NCI-H524 (cell line): ENCODE measurements around the gene BGN.

Experiments used
- DNase-seq, 2 experiments: peaks; one replicate each; lab custom pipeline; 2025; lab: John Stamatoyannopoulos, UW

Gene BGN

DNA sequence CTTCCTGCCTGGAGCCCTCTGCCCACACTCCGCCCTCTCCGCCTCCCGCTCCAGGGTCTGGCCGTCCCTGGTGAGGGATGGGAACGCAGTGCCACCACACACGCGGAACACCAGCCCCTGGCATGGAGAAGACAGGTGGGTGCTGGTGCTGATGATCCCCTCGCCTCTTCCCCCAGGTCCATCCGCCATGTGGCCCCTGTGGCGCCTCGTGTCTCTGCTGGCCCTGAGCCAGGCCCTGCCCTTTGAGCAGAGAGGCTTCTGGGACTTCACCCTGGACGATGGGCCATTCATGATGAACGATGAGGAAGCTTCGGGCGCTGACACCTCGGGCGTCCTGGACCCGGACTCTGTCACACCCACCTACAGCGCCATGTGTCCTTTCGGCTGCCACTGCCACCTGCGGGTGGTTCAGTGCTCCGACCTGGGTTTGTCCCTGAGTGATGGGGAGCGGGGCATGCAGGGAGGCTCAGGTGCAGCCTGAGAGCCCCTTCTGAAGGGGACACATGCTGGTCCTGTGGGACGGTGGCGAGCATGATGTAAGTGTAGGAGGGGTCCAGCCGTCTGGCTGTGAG, 9.8 kb downstream of the BGN start:
- DNase-seq, result no peak

DNA sequence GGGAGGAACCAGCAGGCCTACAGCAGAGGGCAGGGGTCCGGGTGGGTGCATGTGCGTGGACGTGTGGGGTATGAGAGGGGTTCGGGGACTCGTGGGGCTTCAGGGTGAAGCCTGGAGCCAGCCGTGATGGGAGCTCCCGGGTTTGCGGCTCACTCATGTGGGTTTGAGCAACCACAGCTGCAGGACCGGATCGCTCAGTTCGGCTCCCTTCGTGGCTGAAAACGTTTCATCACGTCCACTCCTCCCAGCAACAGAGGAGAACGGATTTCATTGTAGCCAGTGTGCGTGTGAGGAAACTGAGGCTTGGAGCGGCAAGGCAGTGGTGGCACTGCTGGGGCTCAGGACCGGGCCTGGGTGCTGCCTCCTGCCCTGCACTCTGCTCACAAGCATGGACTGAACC, 10.6 kb downstream of the BGN start:
- DNase-seq, result no peak

DNA sequence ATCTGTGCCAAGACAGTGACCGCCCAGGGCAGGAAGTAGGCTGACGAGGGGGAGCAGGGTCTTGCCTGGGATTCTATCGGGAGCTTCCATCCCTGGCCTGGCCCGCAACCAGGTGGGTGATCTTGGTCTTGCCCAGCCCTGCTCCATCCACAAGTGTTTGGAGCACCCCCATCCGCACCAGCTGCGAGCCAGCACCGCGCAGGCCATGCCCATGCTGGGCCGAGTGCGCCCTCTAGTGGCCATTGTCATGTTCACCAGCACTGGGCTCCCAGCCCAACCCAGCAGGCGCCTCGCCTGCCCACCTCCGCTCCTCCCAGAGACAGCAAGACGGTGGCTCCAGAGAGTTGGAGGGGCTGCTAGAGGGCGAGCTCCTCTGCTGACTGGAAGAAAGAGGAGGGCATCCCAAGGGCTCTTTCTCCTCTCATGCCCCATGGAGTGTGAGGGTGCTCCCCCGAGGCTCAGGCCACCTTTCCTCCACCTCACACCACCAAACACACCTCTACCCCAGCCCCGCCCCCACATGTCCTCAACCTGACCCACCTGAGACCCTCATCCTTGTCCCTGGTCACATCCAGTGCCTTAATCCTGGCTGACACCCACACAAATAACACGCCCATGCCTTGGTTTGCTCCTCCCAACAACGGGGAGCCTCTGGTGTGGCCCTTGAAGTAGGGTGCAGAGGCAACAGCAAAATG, 12.9 kb downstream of the BGN start:
- peak; percentile 65 to 85 for DNase-seq

- DNase-seq, result no peak
These were observed 14.8 kb downstream of the BGN start for GRCh38 chrX:153509592-153509991.

GRCh38 chrX:153510383-153510782, 15.6 kb downstream of the BGN start:
- no peak for DNase-seq

GRCh38 chrX:153511784-153512500, 17.2 kb downstream of the BGN start:
- DNase-seq, result peak in 1 of 2 experiments; percentile 61

DNA sequence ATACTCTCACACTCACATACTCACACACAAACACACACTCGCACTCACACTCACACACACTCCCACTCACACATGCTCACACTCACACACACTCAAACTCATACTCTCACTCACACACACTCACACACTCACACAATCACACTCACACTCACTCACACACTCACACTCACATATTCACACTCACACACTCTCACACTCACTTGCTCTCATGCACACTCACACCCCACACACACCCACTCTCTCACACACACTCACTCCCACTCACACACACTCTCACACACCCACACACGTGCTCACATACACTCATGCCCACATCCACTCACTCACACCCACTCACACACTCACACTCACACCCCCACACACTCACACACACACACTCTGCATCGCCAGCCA, 17.7 kb downstream of the BGN start:
- no peak for DNase-seq

- DNase-seq, result no peak
These were observed 18.5 kb downstream of the BGN start for GRCh38 chrX:153513265-153513664.

- DNase-seq, result no peak
These were observed 19.5 kb downstream of the BGN start for GRCh38 chrX:153514259-153514658.

- DNase-seq, result no peak
These were observed 20.7 kb downstream of the BGN start for GRCh38 chrX:153515435-153515834.

DNA sequence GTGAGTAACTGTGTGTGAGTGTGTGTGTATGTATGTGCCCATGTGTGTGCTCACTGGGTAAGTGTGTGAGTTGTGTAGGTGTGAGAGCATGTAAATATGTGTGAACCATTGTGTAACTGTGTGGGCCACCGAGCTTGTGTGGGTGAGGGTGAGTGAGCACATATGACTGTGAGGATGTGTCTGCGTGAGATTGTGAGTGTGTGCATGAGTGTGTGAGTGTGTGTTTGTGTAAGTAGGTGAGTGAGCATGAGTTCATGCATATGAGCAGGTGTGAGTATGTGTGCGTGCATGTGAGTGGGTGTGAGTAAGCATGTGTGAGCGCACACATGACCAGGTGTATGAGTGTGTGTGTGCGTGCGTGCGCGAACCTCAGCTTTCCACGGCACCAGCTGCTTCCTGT, 21.3 kb downstream of the BGN start:
- DNase-seq, result peak in 1 of 2 experiments; percentile 31

- peak in 1 of 2 experiments; percentile 44 for DNase-seq
These were observed 22.6 kb downstream of the BGN start, which contains the start of gene ATP2B3 for GRCh38 chrX:153517423-153517822. Gene ATP2B3, plus strand, starts transcription at chrX:153517642. Its CDS starts 18,606 bp downstream, at chrX:153536248.

- DNase-seq, result no peak
These were observed 23.4 kb downstream of the BGN start for GRCh38 chrX:153517946-153518834.

- DNase-seq, result peak in 1 of 2 experiments; percentile 74
These were observed 24.9 kb downstream of the BGN start for GRCh38 chrX:153519569-153520286.

- no peak for DNase-seq
These were observed 25.6 kb downstream of the BGN start for GRCh38 chrX:153520287-153520917.

- DNase-seq, result peak; percentile 83 to 89
These were observed 26.3 kb downstream of the BGN start for GRCh38 chrX:153521034-153521433.

GRCh38 chrX:153522259-153522658, 27.5 kb downstream of the BGN start:
- DNase-seq, result no peak

DNA sequence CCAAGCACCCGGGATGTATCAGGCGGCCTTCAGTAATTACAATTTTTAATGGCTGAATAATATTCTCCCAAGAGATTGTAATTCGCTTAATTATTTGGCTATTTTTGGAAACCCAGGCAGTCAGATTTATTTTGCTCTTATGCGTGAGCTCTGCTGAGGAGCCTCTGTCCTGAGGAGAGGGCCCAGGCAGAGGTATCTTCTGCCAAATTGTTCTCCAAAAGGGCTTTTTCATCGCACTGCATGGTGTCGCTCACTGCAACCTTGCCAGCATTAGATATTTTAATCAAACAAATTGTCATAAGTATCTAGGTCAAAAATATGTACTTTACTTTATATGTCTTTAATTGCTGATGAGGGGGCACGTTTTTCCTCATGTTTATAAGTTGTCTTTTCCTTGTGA, 28.5 kb downstream of the BGN start:
- no peak for DNase-seq

- peak; percentile 57 to 88 for DNase-seq
These were observed 29.5 kb downstream of the BGN start for GRCh38 chrX:153524234-153524633.

GRCh38 chrX:153525451-153525850, 30.7 kb downstream of the BGN start:
- peak; percentile 91 to 94 for DNase-seq

GRCh38 chrX:153526042-153526441, 31.3 kb downstream of the BGN start:
- peak; percentile 92 to 94 for DNase-seq
